Astrocyte (in vitro differentiated cells and primary cell): ENCODE results near the gene PSORS1C1.

ENCODE experiments used
- CTCF ChIP-seq: IDR thresholded peaks from 2 replicates; pipeline ENCODE4 v1.5.1; 2011; ENCODE audit warnings: low read depth, mild to moderate bottlenecking, inconsistent platforms, low read length, moderate library complexity; ENCODE audit not compliant: insufficient read depth
- EZH2 ChIP-seq: IDR thresholded peaks from 2 replicates; pipeline ENCODE4 v1.6.1; 2012; ENCODE audit warnings: mild to moderate bottlenecking, low read length, inconsistent platforms; ENCODE audit not compliant: insufficient read depth

- TF ChIP-seq CTCF (no peak), EZH2 (no peak)
Measured at GRCh38 chr6:31157513-31158139, 43.0 kb downstream of the PSORS1C1 start, which contains the start of gene CCHCR1.
